Effector CD8-positive, alpha-beta T cell (primary cell): Measurements from ENCODE around the gene FXYD2.

Experiments used
- DNase-seq: peaks from one replicate; lab custom pipeline; 2025; lab: John Stamatoyannopoulos, UW

FXYD2 gene

GRCh38 chr11:117796456-117796871 lies 28.1 kb downstream of the FXYD2 start:
- no peak for DNase-seq

- DNase-seq: no peak
Observed at GRCh38 chr11:117795638-117796455, 28.7 kb downstream of the FXYD2 start.

DNA sequence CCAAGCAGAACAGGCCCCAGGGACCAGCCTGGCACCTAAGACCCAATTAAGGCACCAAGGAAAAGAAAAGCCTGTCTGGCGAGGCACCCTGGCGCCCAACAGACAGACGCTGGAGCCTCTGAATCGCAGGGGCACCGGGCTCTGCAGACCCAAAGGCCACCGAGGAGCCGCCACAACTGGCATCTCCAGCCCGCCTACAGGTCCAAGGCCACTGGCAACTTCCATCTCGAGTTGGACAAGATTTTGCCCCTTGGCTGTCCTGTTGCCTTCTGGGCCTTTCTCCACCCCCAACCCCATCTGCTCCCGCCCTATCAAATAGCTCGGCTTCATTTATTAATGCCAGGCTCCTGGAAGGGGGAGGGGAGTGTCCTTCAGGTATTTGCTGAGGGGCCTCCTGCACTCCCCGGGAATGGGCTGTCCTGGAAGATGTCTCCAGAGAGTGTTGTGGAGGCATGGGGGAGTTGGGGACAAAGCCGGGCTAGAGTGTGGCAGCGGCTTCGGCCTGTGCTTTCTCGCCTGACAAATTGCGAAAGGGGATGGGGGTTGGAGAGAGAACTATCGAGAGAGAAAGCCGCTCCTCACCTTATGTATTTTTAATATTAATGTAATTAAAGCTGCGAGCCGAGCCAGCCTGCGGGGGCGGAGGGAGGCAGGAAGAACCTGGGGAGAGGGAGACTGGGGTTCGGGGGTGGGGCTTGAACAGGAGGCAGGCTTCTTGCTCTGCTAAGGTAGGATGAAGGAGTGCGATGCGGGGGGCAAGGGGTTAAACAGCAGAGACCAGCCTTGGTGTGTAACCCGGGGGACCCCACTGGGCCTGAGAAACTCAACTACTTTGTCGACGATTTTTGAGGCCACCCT lies 29.5 kb downstream of the FXYD2 start:
- no peak for DNase-seq

- no peak for DNase-seq
Observed at GRCh38 chr11:117794135-117794534, 30.4 kb downstream of the FXYD2 start.

DNA sequence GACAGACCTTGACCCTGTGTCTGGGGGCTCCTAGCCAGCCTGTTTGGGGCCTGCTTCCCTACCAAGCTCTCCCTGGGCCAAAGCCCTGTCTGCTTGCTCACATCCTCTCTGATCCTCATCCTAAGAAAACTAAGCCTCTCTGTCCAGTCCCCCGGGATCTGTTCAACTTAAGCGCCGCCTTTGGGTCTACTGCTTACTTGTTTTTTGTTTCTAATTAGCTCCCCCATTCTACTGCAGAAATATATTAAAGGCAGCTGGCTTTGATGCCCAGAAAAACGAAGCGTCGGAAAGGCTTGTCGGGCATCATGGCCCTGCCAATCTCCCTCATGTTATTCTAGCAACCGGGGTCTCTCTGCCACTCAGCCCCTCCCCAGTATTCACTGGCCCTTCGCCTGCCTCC lies 31.0 kb downstream of the FXYD2 start:
- no peak for DNase-seq

DNA sequence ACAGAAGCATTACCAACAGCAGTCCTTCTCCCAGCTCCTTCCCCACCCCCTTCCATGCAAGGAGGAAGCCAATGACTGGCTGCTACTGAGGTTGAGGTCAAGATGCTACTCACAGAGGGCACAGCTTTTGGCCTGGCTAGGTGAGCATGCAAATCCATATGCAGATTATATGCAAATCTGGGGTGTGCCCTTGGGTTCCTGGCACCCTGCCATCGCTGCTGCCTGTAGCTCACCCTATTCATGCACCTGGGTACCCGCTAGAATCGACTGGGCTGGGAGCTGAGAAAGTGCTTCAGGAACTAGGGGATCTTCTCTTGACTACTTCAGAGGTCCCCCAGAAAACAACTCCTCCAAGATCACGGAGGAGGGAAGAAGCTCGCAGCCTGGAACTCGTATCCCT lies 31.6 kb downstream of the FXYD2 start:
- DNase-seq: no peak

- no peak for DNase-seq
Observed at GRCh38 chr11:117792241-117792640, 32.3 kb downstream of the FXYD2 start.

GRCh38 chr11:117790279-117790678 lies 34.3 kb downstream of the FXYD2 start:
- no peak for DNase-seq

- no peak for DNase-seq
Observed at GRCh38 chr11:117789241-117789640, 35.3 kb downstream of the FXYD2 start.

GRCh38 chr11:117786135-117786870 lies 38.2 kb downstream of the FXYD2 start:
- no peak for DNase-seq

DNA sequence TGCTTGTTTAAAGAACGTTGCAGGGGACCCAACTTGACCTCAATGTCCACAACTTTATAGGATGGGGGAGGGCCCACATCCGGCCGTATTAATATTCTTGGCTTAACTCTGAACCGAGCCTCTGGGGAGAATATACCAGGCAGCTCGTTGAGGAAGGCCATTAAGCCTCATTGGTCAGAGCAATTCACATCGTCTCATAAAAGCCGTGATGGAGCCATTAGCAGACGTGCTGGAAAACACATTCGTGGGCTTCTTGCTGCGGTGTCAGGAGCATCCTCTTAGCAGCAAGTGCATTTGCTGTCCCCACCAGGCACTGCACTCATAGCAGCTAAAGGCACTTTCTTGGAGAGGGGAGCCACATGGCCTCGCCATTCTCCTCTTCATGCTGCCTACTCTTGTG lies 42.4 kb downstream of the FXYD2 start:
- DNase-seq: no peak

GRCh38 chr11:117781627-117782026 lies 42.9 kb downstream of the FXYD2 start:
- DNase-seq: no peak

DNA sequence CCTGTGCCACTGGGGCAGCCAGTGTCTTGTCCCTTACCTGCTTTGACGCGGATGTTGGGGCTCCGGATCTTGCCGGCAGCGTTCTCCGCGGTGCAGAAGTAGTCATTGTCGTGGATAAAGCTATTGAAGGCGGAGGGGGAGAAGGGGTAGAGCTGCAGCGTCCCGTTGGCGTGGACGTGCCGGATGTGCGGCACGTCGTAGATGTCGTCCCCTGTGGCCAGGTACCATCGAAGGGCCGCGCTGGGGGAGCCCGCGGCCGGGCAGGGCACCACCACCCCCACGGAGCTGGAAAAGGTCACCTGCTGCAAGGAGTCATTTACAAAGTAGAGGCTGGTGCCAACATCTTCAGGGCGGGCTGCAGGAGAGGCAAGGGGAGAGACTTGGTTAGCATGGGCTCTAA lies 44.1 kb downstream of the FXYD2 start:
- DNase-seq: no peak

GRCh38 chr11:117774553-117774952 lies 50.0 kb downstream of the FXYD2 start:
- no peak for DNase-seq

GRCh38 chr11:117772360-117772759 lies 52.2 kb downstream of the FXYD2 start:
- DNase-seq: no peak

DNA sequence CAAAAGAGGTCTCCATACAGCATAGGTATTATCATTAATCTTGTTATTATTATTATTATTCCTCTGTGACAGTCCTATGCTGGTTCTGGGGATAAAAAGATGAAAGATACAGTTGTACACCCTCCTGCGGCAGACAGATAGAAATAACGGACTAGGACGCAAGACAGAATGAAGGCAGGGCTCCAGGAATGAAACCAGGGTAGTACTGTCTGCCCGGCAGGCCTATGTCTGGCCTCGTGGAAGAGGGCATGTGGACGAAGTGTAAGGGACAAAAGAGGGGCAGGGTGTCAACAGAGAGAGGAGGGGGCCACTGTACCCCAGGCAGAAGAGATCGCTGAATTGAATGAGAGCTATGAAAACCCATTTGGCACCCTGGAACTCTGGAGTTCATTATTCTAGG lies 52.7 kb downstream of the FXYD2 start:
- DNase-seq: no peak

DNA sequence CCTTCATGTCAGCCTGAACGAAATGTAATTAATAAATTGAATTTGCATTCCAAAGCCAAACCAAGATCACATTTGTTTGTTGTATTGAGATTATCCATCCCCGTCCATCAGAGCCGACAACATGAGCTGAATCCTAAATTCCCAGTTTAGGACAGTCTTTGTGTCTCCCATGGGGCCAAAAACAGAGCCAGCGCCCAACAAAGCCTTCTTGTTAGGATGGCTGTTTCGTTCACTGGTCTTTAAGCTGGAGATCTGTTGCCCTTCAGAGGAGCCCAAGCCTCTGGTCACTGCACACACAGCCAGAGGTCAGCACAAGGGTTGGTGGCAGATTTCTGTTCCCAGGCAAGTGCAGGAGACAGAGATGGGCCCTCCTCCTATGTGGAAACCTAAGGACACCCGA lies 53.3 kb downstream of the FXYD2 start:
- DNase-seq: no peak

- no peak for DNase-seq
Observed at GRCh38 chr11:117770061-117770460, 54.5 kb downstream of the FXYD2 start.
